Lower leg skin (tissue), 3 donors: ENCODE measurements around the gene CCDC102B.

ENCODE experiments used
- CTCF ChIP-seq, 3 donors: fragments of 450-650 bp; IDR thresholded peaks; one replicate each; pipeline ENCODE4 v1.5.1; 2016; ENCODE audit warnings: antibody characterized with exemption in 3 of 3, mild to moderate bottlenecking in 3 of 3, moderate library complexity in 2 of 3
- POLR2A ChIP-seq, 2 donors: fragments of 450-650 bp; IDR thresholded peaks; one replicate each; pipeline ENCODE4 v1.6.1; 2016 to 2017; ENCODE audit warnings: antibody characterized with exemption in 2 of 2, mild to moderate bottlenecking in 1 of 2, moderate library complexity in 1 of 2

- no peak for TF ChIP-seq POLR2A (IDR thresholded peaks at IDR 0.05)
- TF ChIP-seq CTCF (IDR thresholded peaks at IDR 0.05), result no peak
Observed at GRCh38 chr18:68909579-68909978, 111.7 kb downstream of the CCDC102B start.
